PC-9 (cell line): Measurements from ENCODE around the gene FLNB. TPM values are rescaled to one million over a fixed set of nuclear protein-coding genes. Genes with fewer than 3 reads are reported as not detected.

Experiments
- BruUV-seq: library from RNA; stranded (reverse); fragments of 400-500 nt; replicated peaks from 2 replicates; lab custom pipeline; 2021; lab: Mats Ljungman, UMichigan
- CTCF ChIA-PET: fragments of 300-600 bp; sonication (Branson Sonifier 250); formaldehyde crosslinking; loops from one replicate; lab custom pipeline; 2022; ENCODE audit warnings: antibody characterized with exemption; lab: Charles Lee
- POLR2A ChIA-PET: fragments of 300-600 bp; sonication (Branson Sonifier 250); formaldehyde crosslinking; loops from one replicate; lab custom pipeline; 2022; ENCODE audit warnings: antibody characterized with exemption; ENCODE audit not compliant: unreplicated experiment; lab: Charles Lee
- DNase-seq, 2 experiments: peaks; one replicate each; pipeline versions ENCODE4 v3.0.0 to v3.0.0-alpha.2; 2015 to 2022; ENCODE audit warnings: mixed read lengths in 1 of 2
- H2AFZ ChIP-seq: fragments of 200-600 bp; sonication (generic); 2 replicates; pipeline ENCODE4 v1.8.1; 2017; ENCODE audit warnings: antibody characterized with exemption
- H3F3A ChIP-seq: fragments of 200-600 bp; sonication (generic); 2 replicates; pipeline ENCODE4 v1.8.1; 2017; ENCODE audit warnings: antibody characterized with exemption, mild to moderate bottlenecking, low read depth; ENCODE audit not compliant: insufficient read depth
- H3K27ac ChIP-seq: fragments of 200-600 bp; sonication (generic); 2 replicates; pipeline ENCODE4 v1.6.1; 2016; ENCODE audit warnings: mixed run types
- H3K27me3 ChIP-seq: fragments of 200-600 bp; sonication (generic); 2 replicates; pipeline ENCODE4 v1.6.1; 2016; ENCODE audit warnings: low read depth, mixed run types; ENCODE audit not compliant: insufficient read depth
- H3K36me3 ChIP-seq: fragments of 200-600 bp; sonication (generic); 2 replicates; pipeline ENCODE4 v1.6.1; 2016; ENCODE audit warnings: low read depth, mixed run types
- H3K4me1 ChIP-seq: fragments of 200-600 bp; sonication (generic); replicated peaks from 2 replicates; pipeline ENCODE4 v1.6.1; 2016; ENCODE audit warnings: mixed run types; ENCODE audit not compliant: insufficient read depth
- H3K4me2 ChIP-seq: fragments of 200-600 bp; sonication (generic); 2 replicates; pipeline ENCODE4 v1.6.1; 2017; ENCODE audit warnings: mixed run types
- H3K4me3 ChIP-seq: fragments of 200-600 bp; sonication (generic); 2 replicates; pipeline ENCODE4 v1.6.1; 2016; ENCODE audit warnings: mixed run types
- H3K79me2 ChIP-seq: fragments of 200-600 bp; sonication (generic); 2 replicates; pipeline ENCODE4 v1.6.1; 2017; ENCODE audit warnings: low read depth, mixed run types
- H3K9me2 ChIP-seq: fragments of 200-600 bp; sonication (generic); 2 replicates; pipeline ENCODE4 v1.8.1; 2017; ENCODE audit warnings: mild to moderate bottlenecking; ENCODE audit not compliant: insufficient read depth
- H3K9me3 ChIP-seq: fragments of 200-600 bp; sonication (generic); 2 replicates; pipeline ENCODE4 v1.8.1; 2016; ENCODE audit warnings: low read depth; ENCODE audit not compliant: insufficient read depth
- H4K20me1 ChIP-seq: fragments of 200-600 bp; sonication (generic); 2 replicates; pipeline ENCODE4 v1.8.1; 2017; ENCODE audit not compliant: insufficient read depth
- CTCF ChIP-seq: fragments of 200-600 bp; sonication (generic); conservative IDR thresholded peaks from 2 replicates; pipeline ENCODE4 v1.6.1; 2017; ENCODE audit warnings: mixed run types, antibody characterized with exemption, mild to moderate bottlenecking, moderate library complexity
- EZH2 ChIP-seq: fragments of 200-600 bp; sonication (generic); IDR thresholded peaks from 2 replicates; pipeline ENCODE4 v1.8.0; 2017; ENCODE audit warnings: antibody characterized with exemption, low read depth
- intact Hi-C: fragments of 100-400 bp; cut with micrococcal nuclease; formaldehyde crosslinking; loops from one replicate; pipeline ENCODE4 v1.10.0; 2022; ENCODE audit not compliant: unreplicated experiment
- total RNA-seq: library from RNA; stranded (reverse); gene quantifications from 2 replicates; pipeline ENCODE4 v1.2.3, GENCODE V29; 2021

The FLNB gene
- total RNA-seq, 1 experiment from 2014 or later: 349 TPM

GRCh38 chr3:58068122-58068809 lies 60.0 kb downstream of the FLNB start:
- ChIA-PET POLR2A (interaction anchor here (0.6 kb wide), 1 partner anchor 154 kb away, joined by 7 read pairs; no protein-coding TSS in a partner anchor), CTCF (no interaction called here)
- Histone ChIP-seq H4K20me1 (peaks cover 53% of the 10 kb centered on the region), H3K4me1 (no peaks in the 10 kb centered on the region), H2AFZ (no peak overlapping the region), H3K79me2 (peaks cover 97% of the 10 kb centered on the region), H3K9me2 (no peaks in the 10 kb centered on the region), H3K27me3 (no peaks in the 10 kb centered on the region), H3K4me3 (no peak overlapping the region), H3K36me3 (no peaks in the 10 kb centered on the region), H3K9me3 (no peaks in the 10 kb centered on the region), H3K27ac (no peak overlapping the region), H3K4me2 (no peak overlapping the region), H3F3A (peaks cover 24% of the 10 kb centered on the region; the same call in 1 of the 2 replicates)
- DNase-seq: no peak
- BruUV-seq: no TSS peak
- intact Hi-C loops: no loop called here
- TF ChIP-seq EZH2: no peak
- TF ChIP-seq CTCF: no peak

- no peaks in the 10 kb centered on the region for H3K36me3 ChIP-seq
- no peak overlapping the region for H2AFZ ChIP-seq
- H3K79me2 ChIP-seq: peaks cover 91% of the 10 kb centered on the region
- TF ChIP-seq CTCF (no peak), EZH2 (no peak)
- no peaks in the 10 kb centered on the region for H3K27me3 ChIP-seq
- intact Hi-C loops: no loop called here
- ChIA-PET CTCF (no interaction called here), POLR2A (interaction anchor here (0.5 kb wide), 1 partner anchor 99 kb away, joined by 3 read pairs; no protein-coding TSS in a partner anchor)
- no peak overlapping the region for H3K27ac ChIP-seq
- H3K4me2 ChIP-seq: no peak overlapping the region
- H4K20me1 ChIP-seq: peaks cover 58% of the 10 kb centered on the region
- no peaks in the 10 kb centered on the region for H3K9me3 ChIP-seq
- H3F3A ChIP-seq: peaks cover 34% of the 10 kb centered on the region; the same call in 1 of the 2 replicates
- H3K4me3 ChIP-seq: no peak overlapping the region
- no TSS peak for BruUV-seq
- DNase-seq: no peak
- no peaks in the 10 kb centered on the region for H3K4me1 ChIP-seq
- H3K9me2 ChIP-seq: no peaks in the 10 kb centered on the region
These were observed 63.3 kb downstream of the FLNB start for GRCh38 chr3:58071480-58071971.

- Histone ChIP-seq H3K27me3 (no peaks in the 10 kb centered on the region), H3K79me2 (peaks cover 89% of the 10 kb centered on the region), H3K4me3 (no peak overlapping the region), H3K36me3 (no peaks in the 10 kb centered on the region), H4K20me1 (peaks cover 51% of the 10 kb centered on the region), H3K4me1 (no peaks in the 10 kb centered on the region), H3K4me2 (no peak overlapping the region), H3K9me3 (no peaks in the 10 kb centered on the region), H3K27ac (no peak overlapping the region), H3K9me2 (no peaks in the 10 kb centered on the region), H3F3A (peaks cover 37% of the 10 kb centered on the region; the same call in 1 of the 2 replicates), H2AFZ (no peak overlapping the region)
- CTCF ChIA-PET: no interaction called here
- POLR2A ChIA-PET: interaction anchor here (0.5 kb wide), 1 partner anchor 100 kb away, joined by 3 read pairs; no protein-coding TSS in a partner anchor
- DNase-seq: no peak
- BruUV-seq: no TSS peak
- intact Hi-C loops: no loop called here
- no peak for TF ChIP-seq EZH2
- TF ChIP-seq CTCF: no peak
These were observed 64.0 kb downstream of the FLNB start for GRCh38 chr3:58072052-58072762.
